GM21528 (cell line): ENCODE data around the gene ARHGAP22.

Experiments
- ATAC-seq: cut with Tn5 transposase; IDR thresholded peaks from one replicate; pipeline ENCODE4 v1.9.1; 2021; ENCODE audit warnings: mild to moderate bottlenecking, moderate library complexity; ENCODE audit not compliant: unreplicated experiment, low FRiP score

Gene ARHGAP22

DNA sequence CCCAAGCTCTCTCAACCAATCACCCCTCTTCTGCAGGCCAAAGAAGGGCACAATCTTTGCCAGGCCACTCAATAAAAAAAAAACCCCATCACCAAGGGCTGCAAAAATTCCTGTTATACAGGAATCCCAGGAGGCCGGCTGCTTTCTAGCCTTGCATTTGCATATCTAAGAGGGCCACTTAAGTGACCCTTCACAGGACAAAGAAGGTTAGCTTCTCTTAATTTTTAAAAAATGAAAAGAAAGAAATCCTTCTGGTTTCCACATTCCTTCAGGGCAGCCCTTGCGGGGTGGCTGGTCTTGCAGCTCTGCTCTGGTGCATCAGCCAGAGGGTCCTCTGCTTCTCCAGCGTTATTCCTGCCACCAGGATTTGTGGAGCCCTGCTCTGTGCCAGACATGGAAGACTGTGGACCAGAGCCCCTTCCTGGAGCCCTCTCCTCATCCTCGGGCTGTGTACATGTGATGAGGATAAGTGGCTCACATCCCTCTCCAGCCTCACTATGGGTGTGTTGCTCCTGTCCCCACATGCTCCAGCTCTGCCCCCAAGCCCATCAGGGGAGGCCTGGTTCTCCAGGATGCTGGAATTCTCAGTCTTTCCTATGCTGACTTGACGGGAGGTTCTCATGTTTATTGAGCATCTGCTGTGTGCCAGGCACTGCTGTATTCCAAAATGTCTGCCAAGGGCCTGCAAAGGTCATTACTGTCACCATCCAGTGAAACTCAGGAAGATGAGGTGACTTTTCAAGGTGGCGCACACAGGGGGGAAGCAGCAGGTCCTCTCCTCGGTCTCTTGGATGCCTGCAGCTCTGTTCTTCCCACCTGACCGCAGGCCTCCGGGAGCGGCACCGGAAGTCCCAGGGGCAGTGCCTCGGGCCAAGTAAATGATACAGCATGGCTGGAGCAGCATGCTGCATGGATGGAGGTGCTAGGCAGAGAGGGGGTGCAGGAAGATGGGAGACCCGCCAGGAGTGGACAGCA lies 67.7 kb downstream of the ARHGAP22 start:
- ATAC-seq, result no peak

DNA sequence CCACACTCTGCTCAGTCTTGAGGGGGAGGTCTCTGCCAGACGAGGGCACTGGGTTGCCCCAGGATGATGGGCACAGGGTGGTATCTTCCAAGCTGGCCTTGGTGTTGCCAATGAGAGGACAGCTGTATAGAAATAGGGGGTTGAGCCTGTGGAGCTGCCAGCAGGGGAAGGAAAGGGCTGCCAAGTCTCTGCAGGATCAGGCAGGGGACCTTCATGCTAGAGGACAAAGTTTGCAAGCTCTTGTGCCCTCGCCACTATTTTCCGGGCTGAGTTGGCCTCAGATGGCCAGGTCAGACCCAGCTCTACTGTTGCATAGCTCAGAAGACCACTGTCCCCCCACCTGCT lies 68.7 kb downstream of the ARHGAP22 start:
- ATAC-seq, result no peak

DNA sequence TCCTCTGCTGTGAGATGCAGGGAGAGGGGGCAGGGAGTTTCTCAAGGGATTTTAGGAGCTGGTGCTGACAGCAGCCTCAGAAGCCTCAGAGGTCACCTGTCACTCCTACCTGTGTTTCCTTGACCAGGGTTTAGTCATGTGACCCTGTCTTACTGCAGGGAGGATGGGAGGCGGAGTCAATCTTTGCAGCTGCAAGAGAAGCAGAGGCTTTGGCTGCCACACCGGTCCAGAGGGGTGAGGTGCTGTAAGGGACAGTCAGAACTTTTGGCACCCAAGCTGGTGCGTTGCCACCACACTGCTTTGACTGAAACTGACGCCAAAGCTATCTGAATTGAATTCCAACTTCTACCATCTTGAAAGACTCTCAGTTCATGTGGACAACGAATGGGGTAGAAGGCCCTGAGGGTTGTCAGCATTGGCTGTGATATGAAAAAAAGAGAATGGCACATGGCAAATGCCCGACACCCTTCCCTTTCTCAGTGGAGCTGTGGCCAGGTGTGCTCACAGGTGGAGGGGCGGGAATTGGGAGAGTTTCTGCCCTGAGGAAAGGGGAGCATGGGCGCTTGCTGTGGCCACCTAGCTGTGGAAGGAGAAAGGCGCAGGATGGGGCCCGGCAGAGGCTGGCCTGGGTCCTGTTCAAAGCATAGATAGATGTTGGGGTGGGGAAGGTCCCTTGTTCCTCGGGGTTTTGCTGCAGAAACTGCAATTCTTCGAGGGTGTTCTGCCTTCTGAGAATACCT lies 69.3 kb downstream of the ARHGAP22 start:
- ATAC-seq, result no peak

DNA sequence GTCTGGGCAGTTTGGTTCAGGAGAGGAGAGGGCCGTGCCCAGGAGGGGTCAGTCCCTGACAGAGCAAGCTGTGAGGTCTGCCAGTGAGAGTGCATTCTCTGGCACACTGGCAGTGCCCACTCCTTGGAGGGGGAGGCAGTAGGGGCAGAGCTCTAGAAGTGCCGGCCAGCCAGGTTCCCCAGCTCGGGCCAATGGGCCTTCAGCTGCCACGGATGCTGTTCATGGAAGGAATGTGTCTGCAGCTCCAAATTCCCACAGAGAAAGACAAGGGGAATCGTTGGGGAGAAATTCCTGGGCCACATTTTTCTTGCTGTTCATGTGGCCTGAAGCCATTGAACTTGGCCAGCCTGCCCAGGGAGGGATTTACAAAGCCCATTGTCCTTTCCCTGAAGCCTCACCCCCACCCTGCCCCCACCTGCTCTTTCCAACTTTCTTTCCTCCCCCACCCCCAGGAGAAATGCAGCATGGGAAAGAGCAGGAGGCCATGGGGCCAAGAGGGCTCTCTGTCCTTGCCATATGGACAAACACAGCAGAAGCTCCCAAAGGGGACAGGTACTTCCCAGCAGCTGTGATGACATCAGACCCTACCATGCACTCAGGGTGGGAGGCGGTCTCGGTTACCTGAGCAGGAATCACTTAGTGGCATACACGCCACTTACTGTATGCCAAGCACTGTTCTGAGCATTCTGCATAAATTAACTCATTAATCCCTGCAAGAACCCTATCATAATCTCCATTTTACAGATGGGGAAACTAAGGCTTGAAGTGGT lies 70.7 kb downstream of the ARHGAP22 start:
- ATAC-seq, result no peak

DNA sequence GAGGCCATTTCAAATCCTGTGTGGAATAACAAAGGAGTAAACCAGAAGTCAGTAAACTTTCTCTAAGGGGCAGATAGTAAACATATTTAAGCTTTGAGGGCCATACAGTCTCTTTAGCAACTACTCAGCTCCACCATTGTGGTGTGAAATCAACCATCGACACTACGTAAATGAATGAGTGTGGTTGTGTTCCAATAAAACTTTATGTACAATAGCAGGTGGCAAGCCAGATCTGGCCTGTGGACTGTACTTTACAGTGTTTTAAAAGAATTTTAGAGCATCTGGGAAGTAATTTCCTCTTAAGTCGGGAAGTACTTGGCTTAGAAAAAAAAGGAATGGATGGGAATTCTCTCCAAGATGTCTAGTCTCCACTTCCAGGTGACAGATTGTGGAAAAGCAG lies 71.3 kb downstream of the ARHGAP22 start:
- no peak for ATAC-seq

- no peak for ATAC-seq
These were observed 73.4 kb downstream of the ARHGAP22 start for GRCh38 chr10:48531486-48531885.

DNA sequence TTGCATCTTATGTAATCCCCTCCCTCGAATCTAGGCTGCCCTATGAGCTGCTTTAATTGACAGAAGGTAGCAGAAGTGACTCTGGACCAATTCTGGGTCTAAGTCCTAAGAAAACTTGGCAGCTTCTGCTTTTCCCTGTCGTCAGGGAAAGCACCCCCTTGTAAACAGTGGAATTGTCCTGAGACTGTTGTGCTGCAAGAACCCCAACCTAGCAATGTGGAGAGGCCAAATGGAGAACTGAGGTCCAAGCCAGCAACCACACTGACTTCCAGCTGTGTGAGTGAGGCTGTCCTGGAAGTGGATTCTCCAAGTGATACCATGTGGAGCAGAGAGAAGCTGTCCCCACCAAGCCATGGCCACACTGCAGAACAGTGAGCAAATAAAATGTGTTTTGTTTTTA lies 75.5 kb downstream of the ARHGAP22 start:
- ATAC-seq, result no peak

- no peak for ATAC-seq
These were observed 77.1 kb downstream of the ARHGAP22 start for GRCh38 chr10:48527756-48528155.

- no peak for ATAC-seq
These were observed 77.9 kb downstream of the ARHGAP22 start for GRCh38 chr10:48526846-48527505.

GRCh38 chr10:48526011-48526821 lies 78.7 kb downstream of the ARHGAP22 start:
- ATAC-seq, result no peak

DNA sequence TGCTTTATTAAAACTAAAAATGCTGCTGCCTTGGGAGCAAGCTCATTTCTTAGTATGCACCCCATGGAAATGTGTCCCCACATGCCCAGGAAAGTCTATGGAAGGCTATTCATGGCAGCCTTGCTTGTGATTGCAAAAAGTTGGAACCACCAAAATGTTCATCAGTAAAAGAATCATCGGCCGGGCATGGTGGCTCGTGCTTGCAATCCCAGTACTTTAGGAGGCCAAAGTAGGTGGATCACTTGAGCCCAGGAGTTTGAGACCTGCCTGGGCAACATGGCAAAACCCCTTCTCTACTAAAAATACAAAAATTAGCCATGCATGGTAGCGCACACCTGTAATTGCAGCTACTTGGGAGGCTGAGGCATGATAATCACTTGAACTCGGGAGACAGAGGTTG lies 79.8 kb downstream of the ARHGAP22 start:
- no peak for ATAC-seq

GRCh38 chr10:48523820-48524758 lies 80.8 kb downstream of the ARHGAP22 start:
- no peak for ATAC-seq

GRCh38 chr10:48523212-48523819 lies 81.6 kb downstream of the ARHGAP22 start:
- ATAC-seq, result no peak

DNA sequence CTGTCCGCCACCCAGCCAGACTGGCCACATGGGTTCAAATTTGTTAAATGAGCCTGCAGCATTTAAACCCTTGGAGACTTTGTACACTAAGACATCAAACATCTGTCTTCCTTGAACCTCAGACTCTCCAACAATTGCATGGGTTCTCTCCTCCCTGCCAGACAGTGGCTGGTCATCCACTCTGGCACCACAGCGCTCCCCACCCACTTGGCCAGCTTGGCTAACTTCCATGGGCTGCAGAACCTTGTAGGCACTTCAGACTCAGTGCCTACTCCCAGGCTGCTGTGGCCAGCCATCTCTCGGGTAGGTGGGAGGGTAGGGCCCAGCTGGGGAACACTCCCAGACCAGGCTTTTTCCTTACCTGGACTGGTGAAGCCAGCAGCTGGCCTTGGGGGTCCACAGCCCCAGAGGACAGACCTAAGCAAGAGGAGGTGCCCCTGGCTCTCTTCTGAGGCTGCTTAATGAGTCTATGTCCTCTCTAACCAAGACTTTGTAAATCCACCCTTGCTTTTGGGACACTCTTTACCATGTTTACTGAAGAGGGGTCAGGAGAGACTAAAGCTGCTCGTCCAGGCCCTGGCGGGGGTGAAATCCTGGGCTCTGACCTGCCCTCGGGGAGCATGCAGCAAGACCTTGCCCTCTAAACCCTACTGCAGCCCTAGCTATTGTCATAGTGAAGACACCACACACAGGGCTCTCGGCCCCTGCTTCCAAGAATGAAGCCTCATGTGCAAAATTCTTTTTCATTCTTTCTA lies 82.7 kb downstream of the ARHGAP22 start:
- no peak for ATAC-seq

DNA sequence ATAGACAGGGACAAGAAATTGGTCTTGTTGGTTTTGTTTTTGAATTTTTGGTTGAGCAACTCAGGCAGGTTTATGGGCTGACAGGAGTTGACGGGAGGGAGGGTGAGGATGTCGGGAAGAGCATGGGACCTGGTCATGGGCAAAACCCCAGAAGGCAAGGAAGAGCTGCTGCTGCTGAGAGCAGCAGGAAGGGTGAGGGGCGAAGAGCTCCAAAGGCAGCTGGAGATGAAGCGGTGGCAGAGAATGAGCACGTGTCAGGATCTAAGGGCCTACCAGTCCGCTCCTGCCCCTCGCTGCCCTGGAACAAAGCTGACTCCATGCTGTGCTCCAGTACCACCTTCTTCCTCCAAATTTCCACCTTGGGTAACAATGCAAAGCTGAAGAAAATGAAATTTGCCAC lies 84.3 kb downstream of the ARHGAP22 start:
- ATAC-seq, result no peak

DNA sequence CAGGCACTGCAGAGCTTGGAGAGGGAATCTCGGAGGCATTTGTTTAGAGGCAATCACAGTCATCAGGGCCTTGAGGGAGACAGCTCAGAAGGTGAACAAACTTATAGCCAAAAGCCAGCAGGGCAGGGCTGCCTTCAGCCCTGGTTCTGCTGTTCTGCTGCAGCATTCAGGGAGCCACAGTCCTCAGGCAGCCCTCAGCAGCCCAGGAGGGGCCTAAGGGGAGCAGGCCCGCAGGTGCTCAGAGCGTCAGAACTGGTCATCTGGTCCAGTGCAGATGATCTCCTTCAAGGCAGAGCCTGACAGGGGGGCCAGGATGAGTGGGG lies 84.7 kb downstream of the ARHGAP22 start:
- no peak for ATAC-seq

DNA sequence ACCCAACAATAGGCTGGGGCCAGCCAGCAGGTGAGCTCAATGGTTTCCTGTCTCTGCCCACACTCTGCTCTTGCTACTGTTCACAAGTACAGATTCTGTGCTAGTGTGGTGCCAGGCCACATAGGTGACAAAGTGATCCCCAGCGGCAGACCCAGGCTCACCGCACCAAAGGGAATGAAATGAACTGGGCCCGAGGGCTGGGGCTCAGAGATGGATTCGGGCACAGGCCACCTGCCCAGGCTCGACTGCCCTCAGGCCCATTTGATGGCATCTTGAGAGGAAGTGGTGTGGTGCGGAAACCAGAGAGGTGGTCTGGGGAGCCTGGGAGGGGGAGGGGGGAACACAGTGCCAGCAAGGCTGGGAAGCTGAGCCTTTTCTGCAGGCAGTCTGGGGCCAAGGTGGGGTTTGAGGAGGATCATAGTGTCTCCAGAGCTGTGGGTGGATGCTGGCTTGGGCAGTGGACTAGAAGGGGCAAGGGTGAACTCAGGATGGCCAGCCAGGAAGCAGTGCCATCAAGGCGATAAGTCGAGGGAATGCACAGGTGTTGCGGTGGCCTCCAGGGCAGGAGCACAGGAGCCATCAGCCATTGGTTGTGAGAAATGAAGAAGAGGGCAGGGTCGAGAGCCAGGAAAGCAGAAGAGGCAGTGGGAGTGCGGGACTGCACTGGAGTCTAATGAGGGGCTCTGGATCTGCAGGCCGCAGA lies 85.2 kb downstream of the ARHGAP22 start:
- no peak for ATAC-seq
